H1 (cell line): ENCODE data around the gene C1orf56. TPM values are rescaled to one million over a fixed set of nuclear protein-coding genes. Genes with fewer than 3 reads are reported as not detected.
A peak's percentile ranks its signal among the peaks of the same experiment; 100 is the strongest.

ENCODE experiments used
- EGR1 ChIP-seq: IDR thresholded peaks from 2 replicates; pipeline ENCODE4 v1.6.1; 2011; ENCODE audit warnings: low read depth, low read length, borderline replicate concordance
- HDAC6 ChIP-seq: IDR thresholded peaks from one replicate; pipeline ENCODE4 v1.7.1; 2012; ENCODE audit warnings: low read depth, mild to moderate bottlenecking, inconsistent platforms, low read length, moderate library complexity
- JUND ChIP-seq: IDR thresholded peaks from 2 replicates; pipeline ENCODE4 v1.6.1; 2011; ENCODE audit warnings: mild to moderate bottlenecking, improper control_type of control experiment, low read length
- KDM1A ChIP-seq: fragments of 200-600, 300-600 bp; sonication (generic); IDR thresholded peaks from 2 replicates; pipeline ENCODE4 v1.7.1; 2016; ENCODE audit warnings: mild to moderate bottlenecking, low read length, borderline replicate concordance
- MAFK ChIP-seq: IDR thresholded peaks from 2 replicates; pipeline ENCODE4 v1.6.1; 2012; ENCODE audit warnings: low read depth, mild to moderate bottlenecking, improper control_type of control experiment, low read length
- POLR2AphosphoS5 ChIP-seq: IDR thresholded peaks from 2 replicates; pipeline ENCODE4 v1.6.1; 2011; ENCODE audit warnings: low read depth, low read length
- POU5F1 ChIP-seq: IDR thresholded peaks from 2 replicates; pipeline ENCODE4 v1.6.1; 2011; ENCODE audit warnings: low read depth, mild to moderate bottlenecking, low read length, moderate library complexity
- RNF2 ChIP-seq: fragments of 200-900, 300-1000 bp; sonication (generic); IDR thresholded peaks from 2 replicates; pipeline ENCODE4 v1.7.1; 2016; ENCODE audit warnings: borderline replicate concordance, low read depth, mild to moderate bottlenecking, antibody characterized with exemption, low read length; ENCODE audit not compliant: poor library complexity, severe bottlenecking; ENCODE audit errors: missing control alignments
- TCF12 ChIP-seq: IDR thresholded peaks from 2 replicates; pipeline ENCODE4 v1.6.1; 2011; ENCODE audit warnings: low read depth, mild to moderate bottlenecking, low read length
- TEAD4 ChIP-seq: IDR thresholded peaks from 2 replicates; pipeline ENCODE4 v1.6.1; 2012; ENCODE audit warnings: low read depth, low read length, inconsistent platforms, mixed read lengths
- polyA plus RNA-seq, 7 experiments: library from polyadenylated mRNA; depleted of rRNA in 3 of 7; stranded (reverse) in 5 of 7; unstranded in 2 of 7; fragments of >200 nt in 5 of 7; fragments of 200-250 nt in 2 of 7; gene quantifications; 1 replicate in 5 of 7; 2 replicates in 1 of 7; 4 replicates in 1 of 7; pipeline versions ENCODE4 v1.2.1 to v1.2.3, GENCODE V29; 2011 to 2013; ENCODE audit warnings: missing spikeins in 2 of 7, mixed read lengths in 2 of 7
- total RNA-seq: library from RNA; stranded (reverse); fragmentation: NEBNext Ultra II Directional; extraction: Animal tissue kit (Norgen Biotek cat#: 25700); gene quantifications from 2 replicates; pipeline ENCODE4 v1.2.1, GENCODE V29; 2021
- TF ChIP-seq, protein P1 (sequence below): fragments of 300-600 bp; sonication (generic); IDR thresholded peaks from 2 replicates; pipeline ENCODE4 v1.7.1; 2012; ENCODE audit warnings: low read length, moderate library complexity, mild to moderate bottlenecking, inconsistent platforms; ENCODE audit not compliant: insufficient replicate concordance

C1orf56 gene
- total and polyA plus RNA-seq, 2 of the 8 experiments (the other 6 are each of a cell fraction or from before 2014, with no cell fraction given) = 3.0 to 3.4 TPM

DNA sequence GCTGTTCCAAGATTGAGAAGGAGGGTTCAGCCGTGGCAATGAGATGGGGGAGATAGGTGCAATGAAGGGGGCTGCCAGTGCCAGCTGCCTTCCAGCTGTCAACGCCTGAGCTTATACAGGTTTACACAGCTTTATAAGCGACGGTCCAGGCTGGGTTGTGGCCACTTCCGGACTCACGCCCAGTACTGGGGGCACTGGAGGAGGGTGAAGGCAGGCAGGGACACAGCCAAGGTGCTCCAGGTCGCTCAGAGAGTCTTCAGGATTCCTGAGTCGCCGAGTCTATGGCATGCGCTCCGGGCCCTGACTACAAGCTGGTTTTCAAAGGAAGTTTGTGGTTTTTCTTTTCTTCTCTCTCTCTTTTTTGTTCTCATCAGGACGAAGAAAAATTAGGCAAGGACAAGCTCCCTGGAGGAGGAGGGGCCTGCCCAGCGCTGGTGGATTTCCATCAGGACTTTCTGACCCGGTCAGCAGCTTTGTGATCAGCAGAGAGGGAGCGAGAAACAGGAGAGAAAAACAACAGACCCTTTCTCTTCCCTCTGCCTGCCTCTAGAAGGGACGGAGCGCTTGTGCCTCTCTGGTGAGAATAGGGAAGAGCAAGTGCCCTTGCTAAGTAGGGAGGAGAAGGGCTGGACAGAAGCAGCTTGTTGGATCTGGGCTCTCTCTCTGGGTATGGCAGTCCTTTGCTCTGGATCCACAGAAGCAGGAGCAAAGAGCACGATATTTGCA, 41.1 kb upstream of the C1orf56 start, which contains the start of gene MINDY1 (continued):
- TF ChIP-seq, protein P1, sequence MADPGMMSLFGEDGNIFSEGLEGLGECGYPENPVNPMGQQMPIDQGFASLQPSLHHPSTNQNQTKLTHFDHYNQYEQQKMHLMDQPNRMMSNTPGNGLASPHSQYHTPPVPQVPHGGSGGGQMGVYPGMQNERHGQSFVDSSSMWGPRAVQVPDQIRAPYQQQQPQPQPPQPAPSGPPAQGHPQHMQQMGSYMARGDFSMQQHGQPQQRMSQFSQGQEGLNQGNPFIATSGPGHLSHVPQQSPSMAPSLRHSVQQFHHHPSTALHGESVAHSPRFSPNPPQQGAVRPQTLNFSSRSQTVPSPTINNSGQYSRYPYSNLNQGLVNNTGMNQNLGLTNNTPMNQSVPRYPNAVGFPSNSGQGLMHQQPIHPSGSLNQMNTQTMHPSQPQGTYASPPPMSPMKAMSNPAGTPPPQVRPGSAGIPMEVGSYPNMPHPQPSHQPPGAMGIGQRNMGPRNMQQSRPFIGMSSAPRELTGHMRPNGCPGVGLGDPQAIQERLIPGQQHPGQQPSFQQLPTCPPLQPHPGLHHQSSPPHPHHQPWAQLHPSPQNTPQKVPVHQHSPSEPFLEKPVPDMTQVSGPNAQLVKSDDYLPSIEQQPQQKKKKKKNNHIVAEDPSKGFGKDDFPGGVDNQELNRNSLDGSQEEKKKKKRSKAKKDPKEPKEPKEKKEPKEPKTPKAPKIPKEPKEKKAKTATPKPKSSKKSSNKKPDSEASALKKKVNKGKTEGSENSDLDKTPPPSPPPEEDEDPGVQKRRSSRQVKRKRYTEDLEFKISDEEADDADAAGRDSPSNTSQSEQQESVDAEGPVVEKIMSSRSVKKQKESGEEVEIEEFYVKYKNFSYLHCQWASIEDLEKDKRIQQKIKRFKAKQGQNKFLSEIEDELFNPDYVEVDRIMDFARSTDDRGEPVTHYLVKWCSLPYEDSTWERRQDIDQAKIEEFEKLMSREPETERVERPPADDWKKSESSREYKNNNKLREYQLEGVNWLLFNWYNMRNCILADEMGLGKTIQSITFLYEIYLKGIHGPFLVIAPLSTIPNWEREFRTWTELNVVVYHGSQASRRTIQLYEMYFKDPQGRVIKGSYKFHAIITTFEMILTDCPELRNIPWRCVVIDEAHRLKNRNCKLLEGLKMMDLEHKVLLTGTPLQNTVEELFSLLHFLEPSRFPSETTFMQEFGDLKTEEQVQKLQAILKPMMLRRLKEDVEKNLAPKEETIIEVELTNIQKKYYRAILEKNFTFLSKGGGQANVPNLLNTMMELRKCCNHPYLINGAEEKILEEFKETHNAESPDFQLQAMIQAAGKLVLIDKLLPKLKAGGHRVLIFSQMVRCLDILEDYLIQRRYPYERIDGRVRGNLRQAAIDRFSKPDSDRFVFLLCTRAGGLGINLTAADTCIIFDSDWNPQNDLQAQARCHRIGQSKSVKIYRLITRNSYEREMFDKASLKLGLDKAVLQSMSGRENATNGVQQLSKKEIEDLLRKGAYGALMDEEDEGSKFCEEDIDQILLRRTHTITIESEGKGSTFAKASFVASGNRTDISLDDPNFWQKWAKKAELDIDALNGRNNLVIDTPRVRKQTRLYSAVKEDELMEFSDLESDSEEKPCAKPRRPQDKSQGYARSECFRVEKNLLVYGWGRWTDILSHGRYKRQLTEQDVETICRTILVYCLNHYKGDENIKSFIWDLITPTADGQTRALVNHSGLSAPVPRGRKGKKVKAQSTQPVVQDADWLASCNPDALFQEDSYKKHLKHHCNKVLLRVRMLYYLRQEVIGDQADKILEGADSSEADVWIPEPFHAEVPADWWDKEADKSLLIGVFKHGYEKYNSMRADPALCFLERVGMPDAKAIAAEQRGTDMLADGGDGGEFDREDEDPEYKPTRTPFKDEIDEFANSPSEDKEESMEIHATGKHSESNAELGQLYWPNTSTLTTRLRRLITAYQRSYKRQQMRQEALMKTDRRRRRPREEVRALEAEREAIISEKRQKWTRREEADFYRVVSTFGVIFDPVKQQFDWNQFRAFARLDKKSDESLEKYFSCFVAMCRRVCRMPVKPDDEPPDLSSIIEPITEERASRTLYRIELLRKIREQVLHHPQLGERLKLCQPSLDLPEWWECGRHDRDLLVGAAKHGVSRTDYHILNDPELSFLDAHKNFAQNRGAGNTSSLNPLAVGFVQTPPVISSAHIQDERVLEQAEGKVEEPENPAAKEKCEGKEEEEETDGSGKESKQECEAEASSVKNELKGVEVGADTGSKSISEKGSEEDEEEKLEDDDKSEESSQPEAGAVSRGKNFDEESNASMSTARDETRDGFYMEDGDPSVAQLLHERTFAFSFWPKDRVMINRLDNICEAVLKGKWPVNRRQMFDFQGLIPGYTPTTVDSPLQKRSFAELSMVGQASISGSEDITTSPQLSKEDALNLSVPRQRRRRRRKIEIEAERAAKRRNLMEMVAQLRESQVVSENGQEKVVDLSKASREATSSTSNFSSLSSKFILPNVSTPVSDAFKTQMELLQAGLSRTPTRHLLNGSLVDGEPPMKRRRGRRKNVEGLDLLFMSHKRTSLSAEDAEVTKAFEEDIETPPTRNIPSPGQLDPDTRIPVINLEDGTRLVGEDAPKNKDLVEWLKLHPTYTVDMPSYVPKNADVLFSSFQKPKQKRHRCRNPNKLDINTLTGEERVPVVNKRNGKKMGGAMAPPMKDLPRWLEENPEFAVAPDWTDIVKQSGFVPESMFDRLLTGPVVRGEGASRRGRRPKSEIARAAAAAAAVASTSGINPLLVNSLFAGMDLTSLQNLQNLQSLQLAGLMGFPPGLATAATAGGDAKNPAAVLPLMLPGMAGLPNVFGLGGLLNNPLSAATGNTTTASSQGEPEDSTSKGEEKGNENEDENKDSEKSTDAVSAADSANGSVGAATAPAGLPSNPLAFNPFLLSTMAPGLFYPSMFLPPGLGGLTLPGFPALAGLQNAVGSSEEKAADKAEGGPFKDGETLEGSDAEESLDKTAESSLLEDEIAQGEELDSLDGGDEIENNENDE = no peak
- TF ChIP-seq JUND (no peak), TCF12 (no peak), EGR1 (no peak), HDAC6 (no peak), KDM1A (no peak), TEAD4 (no peak), POLR2AphosphoS5 (peak; percentile 69), RNF2 (no peak), MAFK (no peak), POU5F1 (no peak)
